Stomach smooth muscle (tissue), 2 donors: ENCODE results near the gene WLS.

Experiments
- H3K27ac ChIP-seq: one replicate; pipeline ENCODE4 v1.7.0; 2013; ENCODE audit warnings: mild to moderate bottlenecking, low read length, inconsistent platforms
- H3K27me3 ChIP-seq, 2 donors: one replicate each; pipeline ENCODE4 v1.7.0; 2013; ENCODE audit warnings: low read length in 2 of 2; ENCODE audit not compliant: insufficient read depth in 2 of 2, control insufficient read depth in 1 of 2
- H3K36me3 ChIP-seq, 2 donors: one replicate each; pipeline ENCODE4 v1.7.0; 2013; ENCODE audit warnings: low read length in 2 of 2; ENCODE audit not compliant: control insufficient read depth in 2 of 2, insufficient read depth in 2 of 2
- H3K4me1 ChIP-seq: one replicate; pipeline ENCODE4 v1.7.0; 2013; ENCODE audit warnings: low read length; ENCODE audit not compliant: control insufficient read depth, insufficient read depth
- H3K4me3 ChIP-seq, 2 donors: one replicate each; pipeline ENCODE4 v1.7.0; 2013; ENCODE audit warnings: low read length in 2 of 2
- H3K9ac ChIP-seq, 2 donors: one replicate each; pipeline ENCODE4 v1.7.0; 2013; ENCODE audit warnings: low read length in 2 of 2, mild to moderate bottlenecking in 1 of 2
- H3K9me3 ChIP-seq, 2 donors: one replicate each; pipeline ENCODE4 v1.7.0; 2013; ENCODE audit warnings: low read length in 2 of 2; ENCODE audit not compliant: control insufficient read depth in 2 of 2
- donor health status: healthy.
- donor health status: Pancreatic carcinoma.

The WLS gene

DNA sequence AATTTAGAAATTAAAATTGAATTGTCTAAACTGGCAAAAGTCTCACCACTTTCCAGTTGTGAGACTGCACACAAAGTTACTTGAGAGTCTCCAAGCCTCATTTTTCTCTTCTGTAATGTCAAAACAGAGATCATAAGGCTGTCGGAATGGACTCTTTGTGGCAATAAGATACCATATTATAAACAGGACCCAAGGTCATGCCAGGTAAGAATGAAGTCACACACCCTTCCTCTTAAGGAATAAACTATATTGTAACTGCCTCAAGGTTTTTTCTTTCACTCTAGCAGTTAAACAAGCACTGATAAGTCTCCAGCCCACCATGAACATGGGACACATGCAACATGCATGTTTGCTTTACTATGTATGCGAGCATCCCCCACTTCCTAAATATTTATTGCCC is 131.8 kb downstream of the WLS start:
- H3K4me3 ChIP-seq = no peak overlapping the region
- no peak overlapping the region for H3K9ac ChIP-seq
- no peaks in the 10 kb centered on the region for H3K9me3 ChIP-seq
- peaks cover 2 to 4% of the 10 kb centered on the region in 2 donors for H3K36me3 ChIP-seq
- peaks cover 2% of the 10 kb centered on the region for H3K4me1 ChIP-seq
- H3K27me3 ChIP-seq = no peaks in the 10 kb centered on the region
- H3K27ac ChIP-seq = no peak overlapping the region

DNA sequence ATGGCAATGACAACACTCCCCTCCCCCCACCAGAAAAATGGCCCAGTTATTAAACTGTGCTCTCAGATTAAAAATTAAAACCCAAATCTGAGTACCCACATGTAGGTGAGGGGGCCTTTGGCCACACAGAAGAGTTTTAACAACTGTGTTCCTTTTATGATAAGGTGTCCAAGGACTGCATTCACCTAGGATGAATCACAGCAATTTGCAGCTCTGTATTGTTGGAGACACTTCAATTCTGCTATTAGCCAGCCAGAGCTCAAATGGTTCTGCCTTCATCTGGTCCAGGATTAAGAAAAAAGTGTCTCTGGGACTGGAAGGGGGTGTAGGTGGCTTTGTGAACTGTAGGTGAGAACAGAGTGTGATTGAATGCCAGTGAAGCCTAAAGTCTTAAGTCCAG is 138.6 kb downstream of the WLS start:
- Histone ChIP-seq H3K9me3 (no peaks in the 10 kb centered on the region), H3K36me3 (peaks cover 2 to 4% of the 10 kb centered on the region in 2 donors), H3K4me1 (no peaks in the 10 kb centered on the region), H3K27me3 (no peaks in the 10 kb centered on the region), H3K4me3 (no peak overlapping the region), H3K9ac (no peak overlapping the region), H3K27ac (no peak overlapping the region)

DNA sequence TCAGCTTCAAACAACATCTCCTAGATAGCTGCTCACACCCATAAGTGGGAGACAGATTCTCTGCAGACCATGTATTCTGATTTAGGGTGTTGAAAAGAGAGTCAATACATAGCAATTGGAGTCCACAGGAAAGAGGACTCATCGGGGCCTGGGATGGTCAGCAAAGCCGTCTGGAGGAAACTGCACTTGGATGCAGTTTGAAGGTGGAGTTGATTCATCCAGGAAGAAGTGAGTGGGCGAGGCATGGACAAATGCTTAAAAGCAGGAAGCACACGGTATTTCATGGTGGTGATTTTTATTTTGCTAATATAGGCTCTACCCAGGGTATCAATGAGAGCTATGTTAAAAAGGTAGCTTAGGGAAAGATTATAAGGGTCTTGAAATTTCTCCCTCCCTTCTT is 145.1 kb downstream of the WLS start:
- Histone ChIP-seq H3K4me3 (no peak overlapping the region), H3K9me3 (no peaks in the 10 kb centered on the region), H3K4me1 (no peaks in the 10 kb centered on the region), H3K36me3 (no peaks in the 10 kb centered on the region), H3K27ac (no peak overlapping the region), H3K27me3 (no peaks in the 10 kb centered on the region), H3K9ac (no peak overlapping the region)

DNA sequence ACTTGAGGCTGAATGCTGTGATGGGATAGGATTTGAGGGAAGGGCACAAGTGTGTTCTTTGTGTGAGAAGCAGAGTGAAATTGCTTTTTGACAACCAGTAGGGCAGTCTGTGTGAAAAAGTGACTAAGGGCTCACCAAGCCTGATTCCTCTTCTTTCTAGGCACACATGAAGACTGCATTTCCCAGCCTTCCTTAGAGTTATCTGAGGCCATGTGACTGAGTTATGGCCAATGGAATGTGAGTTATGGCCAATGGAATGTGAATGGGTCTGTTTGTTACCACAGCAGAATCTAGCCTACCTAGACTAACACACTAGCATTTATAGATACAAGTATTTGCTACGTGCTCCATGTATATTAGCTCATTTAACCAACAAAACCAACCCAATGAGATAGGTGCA is 146.6 kb downstream of the WLS start:
- Histone ChIP-seq H3K4me3 (no peak overlapping the region), H3K27ac (no peak overlapping the region), H3K9me3 (no peaks in the 10 kb centered on the region), H3K36me3 (no peaks in the 10 kb centered on the region), H3K27me3 (no peaks in the 10 kb centered on the region), H3K4me1 (no peaks in the 10 kb centered on the region), H3K9ac (no peak overlapping the region)

DNA sequence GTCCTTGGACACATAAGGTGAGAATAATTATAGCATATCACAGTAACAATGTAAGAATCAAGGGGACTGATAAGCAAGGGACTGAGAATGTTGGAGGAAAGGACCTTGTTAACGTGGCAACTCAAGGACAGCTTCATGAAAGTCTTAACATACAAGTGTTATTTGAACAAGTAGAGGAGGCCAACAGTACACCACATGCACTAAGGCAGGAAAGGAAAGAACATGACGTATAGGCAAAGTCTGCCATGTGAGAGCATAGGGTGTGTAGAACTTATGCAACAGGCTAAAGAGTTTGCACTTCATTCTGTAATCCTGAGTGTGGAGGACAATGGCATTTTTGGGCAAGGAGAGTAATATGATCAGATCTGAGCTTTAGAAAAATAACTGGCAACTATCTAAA is 148.6 kb downstream of the WLS start:
- Histone ChIP-seq H3K9me3 (no peaks in the 10 kb centered on the region), H3K27ac (no peak overlapping the region), H3K4me3 (no peak overlapping the region), H3K4me1 (no peaks in the 10 kb centered on the region), H3K9ac (no peak overlapping the region), H3K27me3 (no peaks in the 10 kb centered on the region), H3K36me3 (no peaks in the 10 kb centered on the region)

DNA sequence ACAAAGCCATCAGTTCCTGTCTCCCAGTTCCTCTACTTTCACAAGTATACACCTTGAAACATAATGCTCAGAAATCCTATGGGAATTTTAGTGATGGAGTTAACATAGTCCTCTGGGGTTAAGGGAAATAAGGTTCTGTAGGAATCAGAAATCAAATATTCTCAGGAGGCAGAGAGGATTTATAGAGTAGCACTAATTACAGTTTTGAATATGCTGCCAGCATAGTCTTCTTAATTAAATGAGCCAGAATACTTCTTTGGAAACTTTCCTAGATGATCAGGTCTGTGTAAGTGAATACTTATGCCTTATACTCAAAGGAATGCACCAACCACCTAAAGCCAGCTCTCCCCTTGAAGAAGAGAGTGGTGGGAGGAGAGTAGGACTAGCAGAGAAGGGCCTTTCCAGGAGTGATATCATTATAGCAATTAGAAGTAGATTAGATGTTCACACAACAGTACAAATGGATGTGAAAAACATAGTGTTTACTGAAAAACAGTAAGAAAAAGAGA is 150.5 kb downstream of the WLS start:
- no peaks in the 10 kb centered on the region for H3K27me3 ChIP-seq
- no peak overlapping the region for H3K9ac ChIP-seq
- H3K9me3 ChIP-seq = no peaks in the 10 kb centered on the region
- H3K4me3 ChIP-seq = no peak overlapping the region
- no peaks in the 10 kb centered on the region for H3K4me1 ChIP-seq
- no peak overlapping the region for H3K27ac ChIP-seq
- H3K36me3 ChIP-seq = no peaks in the 10 kb centered on the region

DNA sequence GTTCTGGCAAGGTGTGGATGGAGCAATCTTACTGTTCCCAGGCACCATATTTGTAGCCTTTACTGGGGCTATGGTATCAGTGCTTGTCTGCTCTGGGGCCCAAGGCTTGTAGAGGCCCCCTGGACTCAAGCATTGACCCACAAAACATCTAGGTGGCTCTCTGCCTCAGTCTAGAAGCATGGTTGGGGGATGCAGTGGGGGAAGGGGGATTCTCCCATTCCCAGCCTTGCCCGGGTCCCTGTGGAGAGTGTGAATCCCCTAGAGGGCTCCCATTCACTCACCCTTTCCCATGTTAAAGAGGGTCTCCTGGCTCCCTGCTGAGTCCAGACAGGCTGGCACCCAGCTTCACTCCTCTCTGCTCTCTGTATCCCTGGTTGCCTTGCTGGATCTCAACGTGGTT is 153.7 kb downstream of the WLS start:
- Histone ChIP-seq H3K27me3 (no peaks in the 10 kb centered on the region), H3K9ac (no peak overlapping the region), H3K36me3 (no peaks in the 10 kb centered on the region), H3K27ac (no peak overlapping the region), H3K9me3 (no peaks in the 10 kb centered on the region), H3K4me1 (no peaks in the 10 kb centered on the region), H3K4me3 (no peak overlapping the region)
